Measurements from ENCODE around the gene DDIT4L. TPM values are rescaled to one million over a fixed set of nuclear protein-coding genes. Genes with fewer than 3 reads are reported as not detected.

The DDIT4L gene
- total RNA-seq, 3 donors from 2014 or later: 1.6 to 3.8 (median 1.8) TPM

DNA sequence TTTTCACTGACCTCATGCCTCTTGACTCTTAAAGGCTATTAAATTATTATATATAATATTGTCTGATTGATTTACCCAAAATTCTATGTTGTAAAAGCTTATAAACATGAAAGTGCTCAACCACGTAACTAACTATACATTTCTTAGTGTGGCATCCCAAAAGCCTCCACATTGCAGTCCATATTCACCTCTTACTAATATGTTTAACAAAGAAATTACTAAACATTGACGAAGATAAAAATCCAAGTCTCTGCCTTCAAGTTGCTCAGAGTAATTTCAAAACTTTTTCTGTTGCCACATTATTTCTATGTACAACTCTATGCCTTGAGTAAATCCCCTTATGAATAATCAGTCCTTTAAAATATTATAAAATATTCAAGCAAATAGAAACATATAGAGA is 14.4 kb downstream of the DDIT4L start:
- Histone ChIP-seq H3K27ac (no peak overlapping the region), H3K4me1 (no peaks in the 10 kb centered on the region), H3K4me3 (no peak overlapping the region), H3K9me3 (no peaks in the 10 kb centered on the region), H3K27me3 (no peaks in the 10 kb centered on the region), H3K36me3 (no peaks in the 10 kb centered on the region)
- TF ChIP-seq, protein P1, sequence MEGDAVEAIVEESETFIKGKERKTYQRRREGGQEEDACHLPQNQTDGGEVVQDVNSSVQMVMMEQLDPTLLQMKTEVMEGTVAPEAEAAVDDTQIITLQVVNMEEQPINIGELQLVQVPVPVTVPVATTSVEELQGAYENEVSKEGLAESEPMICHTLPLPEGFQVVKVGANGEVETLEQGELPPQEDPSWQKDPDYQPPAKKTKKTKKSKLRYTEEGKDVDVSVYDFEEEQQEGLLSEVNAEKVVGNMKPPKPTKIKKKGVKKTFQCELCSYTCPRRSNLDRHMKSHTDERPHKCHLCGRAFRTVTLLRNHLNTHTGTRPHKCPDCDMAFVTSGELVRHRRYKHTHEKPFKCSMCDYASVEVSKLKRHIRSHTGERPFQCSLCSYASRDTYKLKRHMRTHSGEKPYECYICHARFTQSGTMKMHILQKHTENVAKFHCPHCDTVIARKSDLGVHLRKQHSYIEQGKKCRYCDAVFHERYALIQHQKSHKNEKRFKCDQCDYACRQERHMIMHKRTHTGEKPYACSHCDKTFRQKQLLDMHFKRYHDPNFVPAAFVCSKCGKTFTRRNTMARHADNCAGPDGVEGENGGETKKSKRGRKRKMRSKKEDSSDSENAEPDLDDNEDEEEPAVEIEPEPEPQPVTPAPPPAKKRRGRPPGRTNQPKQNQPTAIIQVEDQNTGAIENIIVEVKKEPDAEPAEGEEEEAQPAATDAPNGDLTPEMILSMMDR (IDR thresholded peaks at IDR 0.05): no peak
- no peak for TF ChIP-seq POLR2A (IDR thresholded peaks at IDR 0.05)
- TF ChIP-seq POLR2AphosphoS5 (IDR thresholded peaks at IDR 0.05): no peak
- DNase-seq (ENCODE audit: low spot score in 2 of 2): no peak
- intact Hi-C loops (cut with DNase I; ENCODE audit: low total_unique reads): no loop called here

- intact Hi-C loops (cut with DNase I; ENCODE audit: low total_unique reads): no loop called here
- Histone ChIP-seq H3K9me3 (no peaks in the 10 kb centered on the region), H3K27ac (no peak overlapping the region), H3K4me3 (no peak overlapping the region), H3K4me1 (no peaks in the 10 kb centered on the region), H3K36me3 (no peaks in the 10 kb centered on the region), H3K27me3 (no peaks in the 10 kb centered on the region)
- no peak for DNase-seq (ENCODE audit: low spot score in 2 of 2)
- TF ChIP-seq POLR2A (IDR thresholded peaks at IDR 0.05) (no peak), POLR2AphosphoS5 (IDR thresholded peaks at IDR 0.05) (no peak)
- TF ChIP-seq, protein P1 (IDR thresholded peaks at IDR 0.05): no peak
These were observed 15.3 kb downstream of the DDIT4L start for GRCh38 chr4:100174985-100175383.

DNA sequence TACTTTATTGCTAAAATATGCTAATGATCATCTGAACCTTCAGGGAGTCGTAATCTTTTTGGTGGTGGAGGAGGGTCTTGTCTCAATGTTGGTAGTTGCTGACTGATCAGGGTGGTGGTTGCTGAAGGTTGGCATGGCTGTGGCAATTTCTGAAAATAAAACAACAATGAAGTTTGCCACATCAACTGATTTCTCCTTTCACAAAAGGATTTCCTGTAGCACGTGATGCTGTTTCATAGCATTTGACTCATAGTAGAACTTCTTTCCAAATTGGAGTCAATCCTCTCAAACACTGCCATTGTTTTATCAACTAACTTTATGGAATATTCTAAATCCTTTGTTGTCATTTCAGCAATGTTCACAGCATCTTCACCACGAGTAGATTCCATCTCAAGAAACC is 19.3 kb downstream of the DDIT4L start:
- intact Hi-C loops (cut with DNase I; ENCODE audit: low total_unique reads): no loop called here
- Histone ChIP-seq H3K4me1 (no peaks in the 10 kb centered on the region), H3K9me3 (no peaks in the 10 kb centered on the region), H3K27me3 (no peaks in the 10 kb centered on the region), H3K36me3 (no peaks in the 10 kb centered on the region), H3K4me3 (no peak overlapping the region), H3K27ac (no peak overlapping the region)
- TF ChIP-seq, protein P1 (IDR thresholded peaks at IDR 0.05): no peak
- TF ChIP-seq POLR2AphosphoS5 (IDR thresholded peaks at IDR 0.05) (no peak), POLR2A (IDR thresholded peaks at IDR 0.05) (no peak)
- no peak for DNase-seq (ENCODE audit: low spot score in 2 of 2)

- DNase-seq (ENCODE audit: low spot score in 2 of 2): no peak
- H3K36me3 ChIP-seq: no peaks in the 10 kb centered on the region
- H3K27ac ChIP-seq: no peak overlapping the region
- H3K9me3 ChIP-seq: no peaks in the 10 kb centered on the region
- intact Hi-C loops (cut with DNase I; ENCODE audit: low total_unique reads): no loop called here
- H3K27me3 ChIP-seq: no peaks in the 10 kb centered on the region
- no peak for TF ChIP-seq POLR2AphosphoS5 (IDR thresholded peaks at IDR 0.05)
- no peaks in the 10 kb centered on the region for H3K4me1 ChIP-seq
- no peak overlapping the region for H3K4me3 ChIP-seq
These were observed 20.5 kb downstream of the DDIT4L start for GRCh38 chr4:100169491-100170485.

DNA sequence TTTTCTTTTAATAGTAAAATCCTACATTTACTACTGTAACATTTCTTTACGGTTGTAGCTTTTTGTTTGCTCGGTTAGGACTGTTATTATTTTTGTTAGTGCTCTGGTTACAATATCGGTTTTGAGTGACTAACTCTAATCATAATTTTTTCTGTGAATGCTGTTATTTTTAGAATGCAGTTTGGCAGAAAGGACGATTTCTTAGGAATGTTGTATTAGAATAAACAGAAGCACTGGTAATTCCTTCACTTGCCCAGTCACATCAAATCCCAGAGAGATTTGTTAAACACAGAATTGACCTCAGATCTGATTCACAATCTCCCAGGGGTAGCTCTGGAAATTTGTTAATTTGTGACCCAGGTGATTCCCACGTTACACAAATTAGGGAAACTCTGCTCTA is 21.7 kb downstream of the DDIT4L start:
- Histone ChIP-seq H3K27ac (no peak overlapping the region), H3K9me3 (no peaks in the 10 kb centered on the region), H3K27me3 (no peaks in the 10 kb centered on the region), H3K4me1 (no peaks in the 10 kb centered on the region), H3K4me3 (no peak overlapping the region), H3K36me3 (no peaks in the 10 kb centered on the region)
- DNase-seq (ENCODE audit: low spot score in 2 of 2): no peak
- TF ChIP-seq, protein P1 (IDR thresholded peaks at IDR 0.05): no peak
- TF ChIP-seq POLR2AphosphoS5 (IDR thresholded peaks at IDR 0.05) (no peak), POLR2A (IDR thresholded peaks at IDR 0.05) (no peak)
- intact Hi-C loops (cut with DNase I; ENCODE audit: low total_unique reads): no loop called here
